Measurements from ENCODE around the gene MGAT1. TPM values are rescaled to one million over a fixed set of nuclear protein-coding genes. Genes with fewer than 3 reads are reported as not detected.

Gene MGAT1
- total and polyA plus RNA-seq, 2 of the 8 experiments (the other 6 are each of a cell fraction or from before 2014, with no cell fraction given), result 66.8 to 77.0 TPM

- POLR2A ChIA-PET (ENCODE audit: partially characterized antibody), result interaction anchor here (1.0 to 1.9 kb wide), 7 partner anchors 14 to 52 kb away, joined by 3 to 8 read pairs (median 4); partner anchors contain the start of gene ZFP62
- no peak for FAIRE-seq
- no peaks in the 10 kb centered on the region; a peak in 1 of 7 replicates for H3K27me3 ChIP-seq (replicated peaks in 1 of 4; ENCODE audit: control insufficient read depth in 3 of 4, extremely low read depth in 1 of 4, insufficient read depth in 3 of 4, low read length in 3 of 4)
These were observed 5.9 kb upstream of the MGAT1 start for GRCh38 chr5:180808461-180809000.

More at GRCh38 chr5:180808461-180809000, 5.9 kb upstream of the MGAT1 start:
- H3K23me2 ChIP-seq (ENCODE audit: low read depth, low read length), result peaks cover 5% of the 10 kb centered on the region; the same call in 1 of the 2 replicates
- peaks cover 10 to 35% of the 10 kb centered on the region in 2 experiments for H3K79me2 ChIP-seq (ENCODE audit: control insufficient read depth in 1 of 2, insufficient read depth in 2 of 2, low read length in 2 of 2)
- H3K27ac ChIP-seq (ENCODE audit: low read depth, low read length), result no peak overlapping the region
- no peaks in the 10 kb centered on the region for H3K9me3 ChIP-seq (ENCODE audit: insufficient read depth in 2 of 2, low read depth in 1 of 2, low read length in 1 of 2)
- no peak overlapping the region for H2AK5ac ChIP-seq (ENCODE audit: low read depth, low read length)
- no peak overlapping the region for H2BK5ac ChIP-seq (ENCODE audit: low read depth, low read length)
- H4K8ac ChIP-seq (ENCODE audit: extremely low read depth, insufficient read depth, low read length), result no peak overlapping the region
- no peaks in the 10 kb centered on the region for H3K36me3 ChIP-seq (ENCODE audit: control insufficient read depth in 2 of 4, insufficient read depth in 4 of 4, low read length in 3 of 4)
- H2BK15ac ChIP-seq (ENCODE audit: low read length), result no peak overlapping the region
- no peak overlapping the region for H4K91ac ChIP-seq (replicated peaks; ENCODE audit: insufficient read length, low read length)
- no peaks in the 10 kb centered on the region for H4K20me1 ChIP-seq (replicated peaks in 1 of 2; ENCODE audit: control insufficient read depth in 1 of 2, insufficient read depth in 2 of 2, low read length in 2 of 2)
- peaks cover 14% of the 10 kb centered on the region for H3K79me1 ChIP-seq (ENCODE audit: low read depth, low read length)
- H4K5ac ChIP-seq (ENCODE audit: insufficient read length, low read depth, low read length), result no peak overlapping the region
- peak overlapping the region; percentile 71 to 74 for H3K4me2 ChIP-seq (ENCODE audit: insufficient read depth in 1 of 2, low read depth in 2 of 2, low read length in 2 of 2)
- DNase-seq (ENCODE audit: low read depth in 1 of 2, low spot score in 2 of 2), result no peak
- no peak overlapping the region for H3K9ac ChIP-seq (replicated peaks in 1 of 4; ENCODE audit: extremely low read depth in 1 of 4, low read depth in 3 of 4, low read length in 3 of 4)
- H2BK20ac ChIP-seq (ENCODE audit: low read length), result no peak overlapping the region
- H3K14ac ChIP-seq (ENCODE audit: insufficient read length), result no peak overlapping the region
- no peak overlapping the region for H3K18ac ChIP-seq (ENCODE audit: extremely low read depth, low read length)
- CTCF ChIA-PET (ENCODE audit: partially characterized antibody), result interaction anchor here (0.7 to 1.4 kb wide), 2 partner anchors 22 to 251 kb away, joined by 3 to 4 read pairs; no protein-coding TSS in a partner anchor
- H2AFZ ChIP-seq (ENCODE audit: low read length), result no peak overlapping the region
- H3K56ac ChIP-seq (replicated peaks; ENCODE audit: insufficient read length, low read depth, low read length), result no peak overlapping the region
- WGBS, 2 experiments (ENCODE audit: extremely low coverage in 1 of 2, insufficient coverage in 1 of 2, insufficient read length in 1 of 2, insufficient replicate concordance in 2 of 2, low coverage in 1 of 2, low lambda C conversion rate in 2 of 2, missing lambda C conversion rate in 1 of 2), result 76% methylated on average over 5 of the region's 5 CpGs; no CpG with 5 or more reads in 1 of the 2 experiments
- no peak overlapping the region for H2BK12ac ChIP-seq (ENCODE audit: low read depth, low read length)
- H3K23ac ChIP-seq (ENCODE audit: insufficient read length), result no peak overlapping the region
- no peak overlapping the region for H2BK120ac ChIP-seq (replicated peaks; ENCODE audit: low read depth, low read length)
- peaks cover 9 to 33% (median 12%) of the 10 kb centered on the region in 4 experiments for H3K4me1 ChIP-seq (replicated peaks in 1 of 4; ENCODE audit: control insufficient read depth in 3 of 4, insufficient read depth in 4 of 4, low read length in 3 of 4)
- TF ChIP-seq MAFK (IDR thresholded peaks at IDR 0.05; ENCODE audit: low read depth, low read length) (no peak), BRCA1 (IDR thresholded peaks at IDR 0.05; ENCODE audit: low read depth, low read length) (no peak)
- peak overlapping the region in 3 of 4 experiments; percentile 23 to 71 (median 59); a peak in 5 of 8 replicates for H3K4me3 ChIP-seq (ENCODE audit: extremely low read depth in 1 of 4, insufficient read depth in 2 of 4, low read depth in 3 of 4, low read length in 4 of 4)
- no peak overlapping the region for H3K4ac ChIP-seq (replicated peaks; ENCODE audit: insufficient read length, low read depth, low read length)
